GM21526 (cell line): ENCODE data around the gene ANO3.

Experiments
- ATAC-seq: cut with Tn5 transposase; IDR thresholded peaks from one replicate; pipeline ENCODE4 v1.9.1; 2021; ENCODE audit warnings: moderate library complexity; ENCODE audit not compliant: unreplicated experiment, low FRiP score

Gene ANO3

GRCh38 chr11:26353010-26353409 lies 21.1 kb downstream of the ANO3 start:
- ATAC-seq, result no peak

- ATAC-seq, result no peak
Measured at GRCh38 chr11:26359055-26359454, 27.1 kb downstream of the ANO3 start.

- ATAC-seq, result no peak
Measured at GRCh38 chr11:26365284-26365683, 33.4 kb downstream of the ANO3 start.

GRCh38 chr11:26377619-26378018 lies 45.7 kb downstream of the ANO3 start:
- no peak for ATAC-seq

GRCh38 chr11:26399336-26399735 lies 67.4 kb downstream of the ANO3 start:
- ATAC-seq, result no peak

GRCh38 chr11:26410706-26411366 lies 78.9 kb downstream of the ANO3 start:
- no peak for ATAC-seq

GRCh38 chr11:26412955-26413354 lies 81.0 kb downstream of the ANO3 start:
- no peak for ATAC-seq

- no peak for ATAC-seq
Measured at GRCh38 chr11:26418386-26418912, 86.5 kb downstream of the ANO3 start.

- ATAC-seq, result no peak
Measured at GRCh38 chr11:26420331-26420730, 88.4 kb downstream of the ANO3 start.

GRCh38 chr11:26424255-26424654 lies 92.3 kb downstream of the ANO3 start:
- no peak for ATAC-seq

- no peak for ATAC-seq
Measured at GRCh38 chr11:26439854-26440253, 107.9 kb downstream of the ANO3 start.

GRCh38 chr11:26442131-26442530 lies 110.2 kb downstream of the ANO3 start:
- ATAC-seq, result no peak

GRCh38 chr11:26443617-26444016 lies 111.7 kb downstream of the ANO3 start:
- ATAC-seq, result no peak

GRCh38 chr11:26457636-26458035 lies 125.7 kb downstream of the ANO3 start:
- ATAC-seq, result no peak

- ATAC-seq, result no peak
Measured at GRCh38 chr11:26465274-26465673, 133.3 kb downstream of the ANO3 start.

- no peak for ATAC-seq
Measured at GRCh38 chr11:26467506-26467905, 135.6 kb downstream of the ANO3 start.

GRCh38 chr11:26470992-26471391 lies 139.1 kb downstream of the ANO3 start:
- no peak for ATAC-seq

- ATAC-seq, result no peak
Measured at GRCh38 chr11:26473216-26474194, 141.6 kb downstream of the ANO3 start.

- no peak for ATAC-seq
Measured at GRCh38 chr11:26474401-26474800, 142.5 kb downstream of the ANO3 start.

- no peak for ATAC-seq
Measured at GRCh38 chr11:26477396-26477795, 145.5 kb downstream of the ANO3 start.

- no peak for ATAC-seq
Measured at GRCh38 chr11:26478710-26479109, 146.8 kb downstream of the ANO3 start.
